IgD-negative memory B cell (primary cell): ENCODE results near the gene DCBLD2. TPM values are rescaled to one million over a fixed set of nuclear protein-coding genes. Genes with fewer than 3 reads are reported as not detected.
A peak's percentile ranks its signal among the peaks of the same experiment; 100 is the strongest.

Source experiments
- H3K27ac Mint-ChIP-seq, 3 donors: one replicate each; pipeline ENCODE4 v1.8.0; 2020 to 2022; ENCODE audit warnings: mild to moderate bottlenecking in 3 of 3, mixed read lengths in 3 of 3, moderate library complexity in 1 of 3
- H3K27me3 Mint-ChIP-seq: one replicate; pipeline ENCODE4 v1.8.0; 2021; ENCODE audit warnings: mixed read lengths
- H3K36me3 Mint-ChIP-seq: one replicate; pipeline ENCODE4 v1.8.0; 2020; ENCODE audit warnings: mild to moderate bottlenecking, mixed read lengths
- H3K4me1 Mint-ChIP-seq, 3 donors: one replicate each; pipeline ENCODE4 v1.8.0; 2020 to 2022; ENCODE audit warnings: mixed read lengths in 3 of 3, mild to moderate bottlenecking in 1 of 3
- H3K4me3 Mint-ChIP-seq, 4 donors: one replicate each; pipeline ENCODE4 v1.8.0; 2020 to 2022; ENCODE audit warnings: mild to moderate bottlenecking in 4 of 4, mixed read lengths in 4 of 4, moderate library complexity in 3 of 4
- H3K9me3 Mint-ChIP-seq, 3 donors: one replicate each; pipeline ENCODE4 v1.8.0; 2020 to 2021; ENCODE audit warnings: mixed read lengths in 3 of 3, mild to moderate bottlenecking in 1 of 3
- polyA plus RNA-seq: library from polyadenylated mRNA; unstranded; fragments of 300-500 nt; fragmentation: Illumina TruSeq; gene quantifications from one replicate; pipeline ENCODE4 v1.2.3, GENCODE V29; 2021

DCBLD2 gene
- polyA plus RNA-seq, 1 donor from 2014 or later: not detected

DNA sequence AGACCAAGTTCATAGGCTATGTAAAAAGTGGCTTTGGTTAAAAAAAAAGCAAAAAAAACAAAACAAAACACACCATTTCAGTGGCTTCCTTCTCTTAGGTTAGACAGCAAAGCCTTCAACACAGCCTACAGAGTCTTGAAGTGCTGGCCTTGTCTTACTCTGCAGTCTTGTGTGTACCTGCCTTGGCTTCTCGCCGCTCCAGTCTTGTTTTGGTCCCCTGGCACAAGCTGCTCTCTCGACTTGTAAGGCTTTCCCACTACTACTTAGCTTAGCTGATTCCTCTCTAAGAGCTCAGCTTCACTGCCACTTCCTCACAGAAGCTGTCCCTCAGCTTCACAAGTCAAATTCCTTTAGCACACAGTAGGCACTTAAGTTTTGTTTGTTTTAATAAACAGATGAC is 75.4 kb downstream of the DCBLD2 start:
- Mint-ChIP-seq H3K36me3 (peaks cover 2% of the 10 kb centered on the region), H3K9me3 (peaks cover 1 to 8% (median 2%) of the 10 kb centered on the region in 3 donors), H3K27me3 (peaks cover 2% of the 10 kb centered on the region), H3K4me1 (no peaks in the 10 kb centered on the region), H3K4me3 (no peak overlapping the region), H3K27ac (no peak overlapping the region)

DNA sequence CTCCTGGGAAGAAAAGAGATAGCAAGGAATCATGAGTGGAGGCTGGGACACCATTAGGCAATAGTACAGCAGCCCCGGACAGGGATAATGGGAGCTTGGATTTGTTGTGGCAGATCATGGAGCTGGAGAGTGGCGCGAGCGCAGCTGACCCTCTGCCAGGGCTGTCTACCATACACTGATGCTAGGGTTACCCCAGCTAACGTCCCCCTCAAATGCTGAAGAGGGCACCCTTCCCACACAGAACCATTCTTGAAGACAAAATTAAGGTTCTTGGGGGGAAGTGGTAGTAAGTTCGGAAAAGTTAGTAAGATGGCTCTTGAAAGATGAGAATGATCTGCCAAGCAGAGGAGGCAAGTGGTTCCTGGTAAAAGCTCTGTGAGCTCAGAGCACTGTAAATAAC is 77.2 kb downstream of the DCBLD2 start:
- H3K4me1 Mint-ChIP-seq: no peaks in the 10 kb centered on the region
- no peaks in the 10 kb centered on the region for H3K36me3 Mint-ChIP-seq
- H3K27ac Mint-ChIP-seq: no peak overlapping the region
- peaks cover 0 to 4% (median 0%) of the 10 kb centered on the region in 3 donors for H3K9me3 Mint-ChIP-seq
- peaks cover 1% of the 10 kb centered on the region for H3K27me3 Mint-ChIP-seq
- no peak overlapping the region for H3K4me3 Mint-ChIP-seq

DNA sequence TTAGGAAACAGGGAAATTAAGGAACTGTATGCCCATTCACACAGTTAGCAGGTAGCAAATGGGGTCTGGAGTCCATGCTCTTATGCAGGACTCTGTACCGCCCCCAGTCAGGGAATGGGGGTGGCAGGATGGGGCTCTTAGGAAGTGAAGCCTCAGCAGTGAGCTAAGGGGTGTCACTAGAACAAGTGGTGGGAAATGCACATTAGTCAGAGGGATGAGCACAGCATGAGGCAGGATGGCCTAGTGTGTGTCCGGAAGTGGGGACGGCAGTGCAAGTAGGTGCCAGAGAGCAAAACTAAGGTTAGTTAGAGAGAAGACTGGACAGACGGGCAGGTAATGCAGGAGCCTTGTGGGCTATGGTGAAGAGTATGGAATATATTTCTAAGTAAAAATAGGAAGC is 77.7 kb downstream of the DCBLD2 start:
- Mint-ChIP-seq H3K27ac (no peak overlapping the region), H3K36me3 (no peaks in the 10 kb centered on the region)

DNA sequence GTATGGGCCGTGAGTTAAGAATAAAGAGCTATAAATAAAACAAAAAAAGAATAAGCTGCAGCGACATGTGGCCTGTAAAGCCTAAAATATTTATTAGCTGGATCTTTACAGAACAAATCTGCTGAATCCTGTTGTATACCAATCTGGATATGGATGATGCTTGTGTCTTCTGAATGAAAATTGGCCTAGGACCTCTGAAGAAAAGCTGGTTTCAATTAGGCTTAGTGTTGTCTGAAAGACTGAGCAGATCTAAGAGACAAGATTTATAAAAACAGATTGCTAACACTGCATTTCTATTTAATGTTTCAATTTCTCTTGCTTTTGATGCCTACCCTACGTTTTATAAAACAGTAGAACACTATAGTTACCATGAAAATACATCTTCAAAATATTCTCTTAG is 80.4 kb downstream of the DCBLD2 start:
- Mint-ChIP-seq H3K27ac (no peak overlapping the region), H3K36me3 (no peaks in the 10 kb centered on the region), H3K4me1 (no peaks in the 10 kb centered on the region)

More for the DNA sequence above, 77.7 kb downstream of the DCBLD2 start:
- H3K9me3 Mint-ChIP-seq: peaks cover 0 to 2% (median 0%) of the 10 kb centered on the region in 3 donors
- H3K4me1 Mint-ChIP-seq: no peaks in the 10 kb centered on the region
- no peaks in the 10 kb centered on the region for H3K27me3 Mint-ChIP-seq
- H3K4me3 Mint-ChIP-seq: no peak overlapping the region

DNA sequence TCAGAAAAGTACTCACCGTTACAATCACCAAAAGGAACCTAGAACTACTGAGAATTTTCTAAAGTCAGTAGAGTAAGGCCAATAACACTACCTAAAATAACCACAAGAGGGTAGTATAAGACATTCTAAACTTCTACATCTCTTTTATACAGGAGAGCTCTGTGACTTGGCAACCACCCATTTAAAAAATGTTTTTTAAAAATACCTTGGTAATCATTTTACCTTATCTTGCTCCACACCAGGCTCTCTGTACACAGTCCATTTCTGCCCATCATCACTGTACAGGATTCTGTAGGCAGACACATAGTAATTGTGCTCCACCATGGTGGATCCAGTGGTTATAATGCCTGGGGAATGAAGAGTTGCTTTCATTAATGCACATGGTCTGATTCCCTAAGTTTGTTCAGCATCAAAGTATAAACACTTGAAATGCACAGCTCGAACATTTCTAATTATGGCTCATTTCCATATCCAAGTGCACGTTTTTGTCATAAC is 83.9 kb downstream of the DCBLD2 start:
- H3K4me1 Mint-ChIP-seq: no peaks in the 10 kb centered on the region
- H3K36me3 Mint-ChIP-seq: no peaks in the 10 kb centered on the region
- no peaks in the 10 kb centered on the region for H3K27me3 Mint-ChIP-seq
- H3K4me3 Mint-ChIP-seq: no peak overlapping the region
- no peak overlapping the region for H3K27ac Mint-ChIP-seq
- no peaks in the 10 kb centered on the region for H3K9me3 Mint-ChIP-seq

More for the DNA sequence above, 80.4 kb downstream of the DCBLD2 start:
- H3K27me3 Mint-ChIP-seq: no peaks in the 10 kb centered on the region
- no peaks in the 10 kb centered on the region for H3K9me3 Mint-ChIP-seq
- no peak overlapping the region for H3K4me3 Mint-ChIP-seq

DNA sequence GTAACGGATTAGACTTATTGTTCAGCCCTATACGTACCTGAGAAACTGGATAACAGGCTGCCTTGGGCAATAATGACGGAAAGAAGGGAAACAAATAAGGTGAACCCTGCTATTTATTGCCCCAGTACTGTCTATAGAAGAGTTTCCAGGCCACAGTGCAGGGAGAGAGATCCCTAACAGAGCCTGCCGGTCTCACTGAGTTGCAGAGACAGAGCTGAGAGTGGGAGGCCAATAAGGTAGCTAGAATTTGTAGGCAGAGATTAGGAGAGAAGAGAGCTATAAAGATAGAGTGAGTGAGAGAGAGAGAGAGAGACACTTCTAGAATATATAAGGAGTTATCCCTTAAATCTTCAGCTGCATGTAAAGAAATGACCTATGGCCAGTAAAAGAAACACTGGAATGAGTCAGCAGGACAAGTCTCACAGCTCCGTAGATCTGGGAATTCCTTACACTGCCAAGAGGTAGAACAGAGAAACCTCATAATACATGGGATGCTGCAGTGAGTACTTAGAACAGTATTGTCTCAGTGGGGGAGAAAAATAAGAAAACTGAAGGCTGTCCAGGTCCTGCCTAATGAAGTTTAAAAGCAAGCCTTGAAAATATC is 86.6 kb downstream of the DCBLD2 start:
- Mint-ChIP-seq H3K4me1 (no peaks in the 10 kb centered on the region), H3K27me3 (no peaks in the 10 kb centered on the region), H3K4me3 (no peak overlapping the region), H3K27ac (no peak overlapping the region), H3K36me3 (no peaks in the 10 kb centered on the region), H3K9me3 (no peaks in the 10 kb centered on the region)

DNA sequence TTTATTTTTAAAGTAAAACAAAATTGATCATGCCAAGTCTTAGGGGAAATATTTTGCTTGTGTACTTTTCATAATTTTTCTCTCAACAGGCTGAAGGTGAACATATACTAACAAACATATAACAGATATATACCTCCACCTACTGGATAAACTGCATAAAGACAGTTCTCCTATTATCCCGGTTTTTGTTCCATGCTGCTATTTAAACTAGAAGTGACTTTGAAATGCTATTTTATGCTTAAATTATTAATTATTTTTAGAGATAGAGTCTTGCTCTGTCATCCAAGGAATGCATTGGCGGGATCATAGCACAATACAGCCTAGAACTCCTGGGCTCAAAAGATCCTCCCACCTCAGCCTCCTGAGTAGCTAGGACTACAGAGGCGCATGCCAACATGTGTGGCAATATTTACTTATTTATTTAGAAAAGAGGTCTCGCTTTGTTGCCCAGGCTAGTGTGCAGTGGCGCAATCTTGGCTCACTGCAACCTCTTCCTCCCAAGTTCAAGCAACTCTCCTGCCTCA is 88.6 kb downstream of the DCBLD2 start:
- H3K4me1 Mint-ChIP-seq: no peaks in the 10 kb centered on the region
- H3K36me3 Mint-ChIP-seq: peaks cover 1% of the 10 kb centered on the region
- no peak overlapping the region for H3K27ac Mint-ChIP-seq
- no peaks in the 10 kb centered on the region for H3K27me3 Mint-ChIP-seq
- no peak overlapping the region for H3K4me3 Mint-ChIP-seq
- no peaks in the 10 kb centered on the region for H3K9me3 Mint-ChIP-seq

DNA sequence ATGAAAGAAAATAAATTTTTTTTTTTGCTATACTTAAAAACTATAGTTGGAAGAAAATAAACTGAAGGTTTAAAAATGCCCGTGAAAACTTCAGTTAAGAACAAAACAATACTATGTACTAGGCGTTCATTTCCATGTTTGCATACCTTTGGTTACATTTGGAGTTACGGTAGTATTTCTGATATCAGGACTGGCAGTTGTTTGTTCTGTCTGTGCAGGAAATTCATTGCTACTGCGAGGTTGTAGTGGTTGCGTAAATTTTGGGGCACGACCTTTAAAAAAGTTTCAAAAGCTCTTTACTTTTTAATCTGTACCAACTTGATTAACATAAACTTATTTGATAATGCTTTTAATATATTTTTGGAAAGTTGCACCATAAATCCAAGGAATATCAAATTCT is 90.4 kb downstream of the DCBLD2 start:
- H3K9me3 Mint-ChIP-seq: no peaks in the 10 kb centered on the region
- H3K4me3 Mint-ChIP-seq: no peak overlapping the region
- H3K4me1 Mint-ChIP-seq: no peaks in the 10 kb centered on the region
- H3K36me3 Mint-ChIP-seq: peaks cover 1% of the 10 kb centered on the region
- H3K27ac Mint-ChIP-seq: no peak overlapping the region
- no peaks in the 10 kb centered on the region for H3K27me3 Mint-ChIP-seq

DNA sequence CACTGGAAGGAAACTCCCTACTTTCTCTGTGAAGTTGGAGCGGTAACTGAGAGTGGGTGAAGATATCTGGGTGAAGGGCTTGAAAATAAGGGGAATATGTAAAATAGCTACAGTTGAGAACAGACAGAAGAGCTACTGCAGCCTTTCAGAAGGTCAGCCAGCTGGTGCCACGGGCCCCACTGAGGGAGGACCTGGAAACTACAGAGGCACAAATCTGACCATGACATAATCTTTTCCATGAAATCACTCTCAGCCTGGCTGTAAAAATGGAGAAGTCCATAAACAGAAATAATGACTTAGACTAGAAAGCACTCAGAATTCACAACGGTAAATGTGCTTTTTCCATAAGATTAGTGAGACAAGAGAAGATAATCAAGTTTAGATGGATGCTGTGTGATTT is 91.9 kb downstream of the DCBLD2 start:
- no peak overlapping the region for H3K4me3 Mint-ChIP-seq
- peaks cover 1% of the 10 kb centered on the region for H3K36me3 Mint-ChIP-seq
- no peaks in the 10 kb centered on the region for H3K9me3 Mint-ChIP-seq
- H3K27me3 Mint-ChIP-seq: no peaks in the 10 kb centered on the region
- H3K4me1 Mint-ChIP-seq: no peaks in the 10 kb centered on the region
- no peak overlapping the region for H3K27ac Mint-ChIP-seq

DNA sequence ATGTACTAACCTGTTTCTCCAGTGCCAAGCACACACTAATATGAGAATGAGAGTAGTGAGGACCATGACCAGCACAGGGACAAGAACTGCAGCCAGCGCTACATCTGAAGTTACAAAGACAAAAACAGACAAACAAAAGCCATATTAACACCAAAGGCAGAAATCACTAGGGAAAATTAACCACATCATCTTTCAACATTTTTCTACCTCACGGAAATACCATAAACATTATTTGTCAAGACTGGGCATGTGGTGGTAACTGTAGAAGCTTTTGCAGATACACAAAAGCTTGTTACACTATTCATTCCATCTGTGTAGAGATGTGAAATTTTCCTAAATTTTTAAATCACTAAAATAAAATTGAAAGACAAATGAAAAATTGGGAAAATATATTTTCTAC is 93.4 kb downstream of the DCBLD2 start:
- no peaks in the 10 kb centered on the region for H3K4me1 Mint-ChIP-seq

DNA sequence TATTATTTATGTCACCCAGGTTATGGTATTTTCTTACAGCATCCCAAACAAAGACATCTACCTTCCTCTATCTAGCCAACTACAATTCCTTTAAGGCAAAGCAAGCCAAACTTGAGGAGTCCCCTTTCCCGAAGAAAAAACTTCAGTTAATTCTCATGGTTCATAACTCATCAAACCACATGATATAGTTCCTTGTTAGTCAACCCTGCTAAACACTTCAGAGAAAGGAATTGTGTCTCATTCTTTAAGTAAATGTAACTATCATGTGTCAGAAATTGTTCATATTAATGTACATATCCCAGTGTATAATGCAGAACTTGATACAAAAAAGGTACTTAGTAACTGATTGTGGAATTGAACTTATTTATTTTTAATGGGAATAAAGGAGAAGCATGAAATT is 93.9 kb downstream of the DCBLD2 start:
- H3K4me3 Mint-ChIP-seq: no peak overlapping the region
- H3K4me1 Mint-ChIP-seq: no peaks in the 10 kb centered on the region
- no peak overlapping the region for H3K27ac Mint-ChIP-seq
- H3K36me3 Mint-ChIP-seq: peaks cover 1% of the 10 kb centered on the region
- H3K9me3 Mint-ChIP-seq: no peaks in the 10 kb centered on the region
- H3K27me3 Mint-ChIP-seq: no peaks in the 10 kb centered on the region

More for the DNA sequence above, 93.4 kb downstream of the DCBLD2 start:
- H3K27ac Mint-ChIP-seq: no peak overlapping the region
- H3K4me3 Mint-ChIP-seq: no peak overlapping the region
- H3K27me3 Mint-ChIP-seq: no peaks in the 10 kb centered on the region
- no peaks in the 10 kb centered on the region for H3K9me3 Mint-ChIP-seq
- peaks cover 1% of the 10 kb centered on the region for H3K36me3 Mint-ChIP-seq

DNA sequence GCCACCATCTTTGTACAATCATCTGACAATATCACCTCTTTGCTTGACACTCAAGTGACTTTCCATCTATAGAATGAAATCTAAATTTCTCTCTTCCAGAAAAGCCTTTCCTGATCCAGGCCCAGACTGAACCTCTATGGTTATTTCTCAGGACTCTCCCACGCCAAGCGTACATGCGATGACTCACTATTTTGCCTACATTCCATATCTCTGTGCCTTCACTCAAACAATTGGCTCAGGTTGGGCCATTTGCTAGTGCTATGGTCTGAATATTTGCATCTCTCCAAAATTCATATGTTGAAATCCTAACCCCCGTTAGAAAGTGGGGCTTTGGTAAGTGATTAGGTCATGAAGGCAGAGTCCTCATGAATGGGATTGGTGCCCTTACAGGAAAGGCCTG is 94.5 kb downstream of the DCBLD2 start:
- H3K4me3 Mint-ChIP-seq: no peak overlapping the region
- no peaks in the 10 kb centered on the region for H3K27me3 Mint-ChIP-seq
- no peak overlapping the region for H3K27ac Mint-ChIP-seq
- peaks cover 1% of the 10 kb centered on the region for H3K36me3 Mint-ChIP-seq
- no peaks in the 10 kb centered on the region for H3K4me1 Mint-ChIP-seq
- H3K9me3 Mint-ChIP-seq: no peaks in the 10 kb centered on the region

DNA sequence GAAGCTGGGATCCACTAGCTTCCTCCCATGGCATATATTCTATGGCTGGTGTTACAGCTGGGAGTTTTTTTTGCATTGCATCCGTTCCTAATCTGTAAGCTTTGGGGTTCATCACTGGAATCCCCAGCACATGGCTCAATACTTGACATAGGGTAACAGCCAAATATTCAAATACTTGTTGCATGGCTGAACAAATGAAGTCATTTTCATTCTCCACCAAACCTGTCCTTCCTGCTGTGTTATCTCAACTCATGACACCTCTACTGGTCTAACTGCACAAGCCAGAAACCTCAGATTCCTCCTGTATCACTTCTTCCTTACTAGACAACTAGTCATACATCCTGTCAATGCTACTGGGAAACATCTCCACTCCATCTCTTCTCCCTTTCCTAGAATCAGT is 95.0 kb downstream of the DCBLD2 start:
- H3K9me3 Mint-ChIP-seq: no peaks in the 10 kb centered on the region
- no peak overlapping the region for H3K27ac Mint-ChIP-seq
- no peak overlapping the region for H3K4me3 Mint-ChIP-seq
- no peaks in the 10 kb centered on the region for H3K4me1 Mint-ChIP-seq
- H3K36me3 Mint-ChIP-seq: peaks cover 1% of the 10 kb centered on the region
- no peaks in the 10 kb centered on the region for H3K27me3 Mint-ChIP-seq

DNA sequence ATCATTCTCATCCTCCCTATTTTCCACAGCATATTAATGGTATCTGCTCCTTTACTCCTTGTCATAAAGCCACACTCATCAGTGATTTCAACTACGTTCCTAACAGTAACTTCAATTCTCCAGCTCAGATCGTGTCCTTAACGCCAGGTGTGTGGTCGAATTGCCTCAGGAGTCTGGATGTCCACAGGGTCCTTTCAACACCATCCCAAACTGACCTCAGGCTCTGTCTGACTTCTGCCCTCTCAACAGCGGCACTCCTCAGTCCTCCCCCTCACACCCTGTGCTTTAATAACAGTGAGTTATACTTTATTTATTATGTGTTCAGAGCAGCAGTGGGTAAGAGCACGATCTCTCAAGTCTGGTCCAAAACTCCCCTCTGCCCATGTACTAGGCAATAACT is 95.9 kb downstream of the DCBLD2 start:
- Mint-ChIP-seq H3K27ac (no peak overlapping the region), H3K27me3 (no peaks in the 10 kb centered on the region), H3K4me3 (no peak overlapping the region), H3K4me1 (no peaks in the 10 kb centered on the region), H3K36me3 (peaks cover 1% of the 10 kb centered on the region), H3K9me3 (no peaks in the 10 kb centered on the region)

DNA sequence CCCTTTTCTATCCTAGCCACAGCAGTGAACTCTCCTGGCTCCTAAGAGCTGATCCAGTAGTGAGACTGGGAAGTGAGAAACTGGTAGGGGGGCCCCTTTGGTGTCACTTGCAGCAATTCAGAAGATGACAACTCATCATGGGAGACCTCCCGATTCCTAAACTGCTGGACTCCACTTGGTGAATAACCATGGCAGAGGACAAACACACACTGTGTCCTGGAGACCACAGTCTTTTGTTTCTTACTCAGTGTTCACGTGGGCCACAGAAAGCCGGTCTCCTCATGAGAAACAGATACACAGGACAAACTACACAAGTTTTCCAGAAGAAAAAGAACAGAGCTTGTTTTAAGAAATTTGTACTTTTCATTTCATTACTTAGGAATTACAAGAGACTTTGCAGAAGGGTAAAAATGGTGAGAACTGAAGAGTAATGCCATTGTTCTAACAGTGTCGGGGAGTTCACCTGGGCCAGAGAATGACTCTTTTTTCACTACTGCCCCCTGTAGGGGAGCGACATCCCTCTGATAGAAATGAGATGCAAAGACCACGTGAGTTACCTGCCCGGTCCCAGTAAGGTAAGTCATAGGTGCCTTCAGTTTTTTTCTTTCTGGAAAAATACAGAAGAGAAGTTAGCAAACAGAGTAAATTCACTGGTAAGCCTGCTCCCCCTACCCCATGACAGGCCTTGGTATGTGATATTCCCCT is 100.3 kb downstream of the DCBLD2 start:
- H3K36me3 Mint-ChIP-seq: no peaks in the 10 kb centered on the region
- peak overlapping the region in 1 of 4 donors; percentile 49 for H3K4me3 Mint-ChIP-seq
- H3K27ac Mint-ChIP-seq: peak overlapping the region in 1 of 3 donors; percentile 5
- no peaks in the 10 kb centered on the region for H3K9me3 Mint-ChIP-seq
- no peaks in the 10 kb centered on the region for H3K4me1 Mint-ChIP-seq
- H3K27me3 Mint-ChIP-seq: no peaks in the 10 kb centered on the region

DNA sequence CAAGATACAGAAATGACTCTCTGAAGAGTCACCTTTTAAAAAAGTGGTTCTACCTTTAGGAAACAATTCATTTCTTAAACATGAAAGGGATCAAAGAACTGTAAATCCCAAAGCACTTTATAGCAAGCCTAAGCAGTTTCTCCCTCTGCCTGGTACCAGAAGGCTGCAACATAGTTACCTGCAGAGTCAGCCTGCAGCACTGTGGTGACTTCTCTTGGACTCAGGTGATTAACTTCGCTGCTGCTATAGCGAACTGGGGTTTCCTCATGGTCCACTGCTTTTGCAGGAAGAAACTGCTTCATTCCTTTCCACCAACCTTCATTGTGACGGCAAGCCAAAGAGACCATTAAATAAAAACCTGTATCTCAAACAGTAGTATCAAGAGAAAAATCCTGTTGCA is 101.1 kb downstream of the DCBLD2 start:
- H3K4me3 Mint-ChIP-seq: no peak overlapping the region
- H3K27ac Mint-ChIP-seq: no peak overlapping the region
- H3K27me3 Mint-ChIP-seq: no peaks in the 10 kb centered on the region
- no peaks in the 10 kb centered on the region for H3K4me1 Mint-ChIP-seq
- no peaks in the 10 kb centered on the region for H3K9me3 Mint-ChIP-seq
- no peaks in the 10 kb centered on the region for H3K36me3 Mint-ChIP-seq
